Fibroblast of villous mesenchyme (primary cell): ENCODE measurements around the gene EIF3A. TPM values are rescaled to one million over a fixed set of nuclear protein-coding genes. Genes with fewer than 3 reads are reported as not detected.

Experiments
- DNase-seq: peaks from one replicate; pipeline ENCODE4 v3.0.0-alpha.2; 2010; ENCODE audit warnings: low read depth
- H3K4me3 ChIP-seq: 2 replicates; pipeline ENCODE4 v1.5.1; 2011; ENCODE audit warnings: low read depth, mild to moderate bottlenecking, low read length
- total RNA-seq: library from RNA; depleted of rRNA; stranded (reverse); fragments of >200 nt; gene quantifications from 2 replicates; pipeline ENCODE4 v1.2.3, GENCODE V29; 2012
- TF ChIP-seq, protein P1 (sequence below): IDR thresholded peaks from 2 replicates; pipeline ENCODE4 v1.5.1; 2012; ENCODE audit warnings: low read depth, mild to moderate bottlenecking, low read length; ENCODE audit not compliant: insufficient read depth

EIF3A gene
- total RNA-seq, 1 donor, result 119 TPM

DNA sequence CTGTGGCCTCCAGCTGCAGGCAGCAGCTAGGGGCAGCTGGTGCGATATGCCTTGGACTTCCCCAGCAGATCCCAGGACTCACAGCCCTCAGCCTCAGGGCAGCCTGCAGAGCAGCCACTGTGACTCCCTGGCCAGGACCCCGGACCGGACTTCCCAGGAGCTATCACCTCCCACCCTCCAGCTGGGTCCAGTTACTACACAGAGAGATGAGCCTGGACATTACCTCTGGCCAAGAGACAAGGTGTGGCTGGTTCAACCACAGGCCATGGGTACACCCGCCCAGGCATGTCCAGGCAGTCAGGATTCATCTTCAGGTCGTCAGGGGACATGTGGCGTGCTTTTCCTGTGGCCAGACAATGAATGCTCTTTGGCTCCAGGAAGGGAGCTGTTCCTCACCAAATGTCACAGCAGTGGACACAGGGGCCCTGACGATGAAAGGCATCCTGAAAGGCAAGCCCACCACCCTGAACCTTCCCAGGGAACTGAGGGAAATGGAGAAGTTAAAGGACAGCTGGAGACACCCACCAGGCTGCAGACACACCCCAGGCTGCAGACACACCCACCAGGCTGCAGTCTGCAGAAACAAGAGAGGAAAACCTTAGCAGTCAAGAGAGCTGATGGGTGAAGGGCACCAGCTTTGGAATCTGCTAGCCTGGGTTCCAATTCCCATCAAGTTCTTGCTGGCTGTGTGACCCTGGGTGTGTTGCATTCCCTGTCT lies 76.9 kb downstream of the EIF3A start:
- H3K4me3 ChIP-seq, result no peak overlapping the region
- TF ChIP-seq, protein P1, sequence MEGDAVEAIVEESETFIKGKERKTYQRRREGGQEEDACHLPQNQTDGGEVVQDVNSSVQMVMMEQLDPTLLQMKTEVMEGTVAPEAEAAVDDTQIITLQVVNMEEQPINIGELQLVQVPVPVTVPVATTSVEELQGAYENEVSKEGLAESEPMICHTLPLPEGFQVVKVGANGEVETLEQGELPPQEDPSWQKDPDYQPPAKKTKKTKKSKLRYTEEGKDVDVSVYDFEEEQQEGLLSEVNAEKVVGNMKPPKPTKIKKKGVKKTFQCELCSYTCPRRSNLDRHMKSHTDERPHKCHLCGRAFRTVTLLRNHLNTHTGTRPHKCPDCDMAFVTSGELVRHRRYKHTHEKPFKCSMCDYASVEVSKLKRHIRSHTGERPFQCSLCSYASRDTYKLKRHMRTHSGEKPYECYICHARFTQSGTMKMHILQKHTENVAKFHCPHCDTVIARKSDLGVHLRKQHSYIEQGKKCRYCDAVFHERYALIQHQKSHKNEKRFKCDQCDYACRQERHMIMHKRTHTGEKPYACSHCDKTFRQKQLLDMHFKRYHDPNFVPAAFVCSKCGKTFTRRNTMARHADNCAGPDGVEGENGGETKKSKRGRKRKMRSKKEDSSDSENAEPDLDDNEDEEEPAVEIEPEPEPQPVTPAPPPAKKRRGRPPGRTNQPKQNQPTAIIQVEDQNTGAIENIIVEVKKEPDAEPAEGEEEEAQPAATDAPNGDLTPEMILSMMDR, result no peak
- no peak for DNase-seq

- no peak overlapping the region for H3K4me3 ChIP-seq
- DNase-seq, result no peak
- TF ChIP-seq, protein P1, result no peak
These were observed 78.7 kb downstream of the EIF3A start for GRCh38 chr10:119001717-119002500.

- TF ChIP-seq, protein P1, result no peak
- H3K4me3 ChIP-seq, result no peak overlapping the region
- no peak for DNase-seq
These were observed 82.4 kb downstream of the EIF3A start for GRCh38 chr10:118998183-118998582.

DNA sequence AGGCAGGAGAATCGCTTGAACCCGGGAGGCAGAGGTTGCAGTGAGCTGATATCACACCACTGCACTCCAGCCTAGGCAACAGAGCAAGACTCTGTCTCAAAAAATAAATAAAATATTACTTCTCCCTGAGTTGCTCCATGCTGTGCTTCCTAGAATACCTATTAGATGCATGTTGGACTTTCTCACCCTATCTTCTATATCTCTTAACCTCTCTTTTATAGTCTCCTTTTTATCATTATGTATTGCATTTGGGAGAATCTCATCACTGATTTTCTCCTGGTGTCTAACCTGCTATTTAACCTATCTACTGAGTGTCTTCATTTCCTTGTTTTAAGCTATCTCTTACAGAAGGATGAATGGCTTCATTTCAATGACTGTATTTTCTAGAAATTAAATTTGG lies 83.2 kb downstream of the EIF3A start:
- H3K4me3 ChIP-seq, result no peak overlapping the region
- DNase-seq, result no peak
- TF ChIP-seq, protein P1, result no peak

DNA sequence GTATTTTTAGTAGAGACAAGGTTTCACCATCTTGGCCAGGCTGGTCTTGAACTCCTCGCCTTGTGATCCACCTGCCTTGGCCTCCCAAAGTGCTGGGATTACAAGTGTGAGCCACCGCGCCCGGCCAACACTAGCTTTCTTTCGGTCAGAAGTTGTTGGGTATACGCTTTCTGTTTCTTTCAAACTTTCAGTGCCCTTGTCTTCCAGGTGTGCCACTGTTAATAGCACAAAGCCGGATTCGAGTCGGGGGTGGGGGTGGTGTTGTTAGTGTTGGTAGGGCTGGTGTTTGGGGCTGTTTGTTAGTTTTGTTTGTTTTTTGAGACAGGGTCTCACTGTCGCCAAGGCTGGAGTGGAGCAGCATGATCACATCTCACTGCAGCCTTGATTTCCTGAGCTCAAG lies 84.9 kb downstream of the EIF3A start:
- DNase-seq, result no peak
- TF ChIP-seq, protein P1, result no peak
- no peak overlapping the region for H3K4me3 ChIP-seq

DNA sequence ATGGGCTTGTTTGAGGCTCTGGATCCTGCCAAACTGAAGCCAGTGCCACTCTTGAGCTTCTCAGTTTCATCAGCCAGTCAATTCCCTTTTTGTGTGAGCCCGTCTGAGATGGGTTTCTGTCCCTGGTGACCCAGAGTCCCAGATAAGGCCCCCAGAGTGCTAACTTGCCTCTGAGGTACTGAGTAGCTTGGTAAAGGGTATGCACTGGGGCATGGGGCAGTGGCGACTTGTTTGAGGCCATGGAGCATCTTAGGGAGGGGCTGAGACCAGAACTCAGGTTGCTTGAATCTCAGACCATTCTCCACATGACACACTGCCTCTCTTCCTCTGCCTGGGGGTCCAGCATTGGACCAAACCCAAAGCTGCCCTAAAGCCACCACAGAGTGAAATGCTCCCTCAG lies 86.3 kb downstream of the EIF3A start:
- H3K4me3 ChIP-seq, result no peak overlapping the region
- TF ChIP-seq, protein P1, result no peak
- DNase-seq, result no peak

GRCh38 chr10:118993214-118993613 lies 87.4 kb downstream of the EIF3A start:
- TF ChIP-seq, protein P1, result no peak
- H3K4me3 ChIP-seq, result no peak overlapping the region
- no peak for DNase-seq
